K562 (cell line): ENCODE data around the gene ZNF485. TPM values are rescaled to one million over a fixed set of nuclear protein-coding genes. Genes with fewer than 3 reads are reported as not detected.

Source experiments
- ATAC-seq: fragments of 200-7000 bp; cut with Tn5 transposase; 3 replicates; pipeline ENCODE4 v1.9.1; 2020; ENCODE audit warnings: moderate library complexity
- BruUV-seq: library from RNA; stranded (reverse); fragments of 400-500 nt; replicated peaks from 2 replicates; lab custom pipeline; 2021; lab: Mats Ljungman, UMichigan
- CTCF ChIA-PET: fragments of 300-600 bp; formaldehyde crosslinking; extraction: SDS; loops from one replicate; lab custom pipeline; 2021; ENCODE audit warnings: low intra/inter-chr PET ratio; lab: Yijun Ruan, JAX
- POLR2A ChIA-PET: fragments of 300-600, 350-650 bp; sonication (Branson Sonifier 250); formaldehyde crosslinking; extraction: SDS; loops from one replicate; lab custom pipeline; 2021; ENCODE audit warnings: antibody characterized with exemption, inconsistent platforms; lab: Yijun Ruan, JAX
- DNase-seq, 4 experiments: peaks; one replicate each; pipeline versions ENCODE4 v3.0.0 to v3.0.0-alpha.2; 2011 to 2018; ENCODE audit warnings: low spot score in 3 of 4, mixed read lengths in 3 of 4; ENCODE audit errors: extremely low read depth in 1 of 4
- FAIRE-seq: peaks from 2 replicates; lab custom pipeline; 2011; peaks lifted over from hg19 to GRCh38; lab: Jason Lieb, UNC
- H2AFZ ChIP-seq: 2 replicates; pipeline ENCODE4 v1.6.0; 2011; ENCODE audit warnings: low read depth, low read length, control low read depth, inconsistent platforms
- H3K27ac ChIP-seq: fragments of 200-600 bp; 3 replicates; pipeline ENCODE4 v1.8.0; 2011; ENCODE audit warnings: low read depth, mild to moderate bottlenecking, control low read depth, inconsistent platforms, low read length, moderate library complexity, mixed read lengths; ENCODE audit errors: extremely low read depth
- H3K27me3 ChIP-seq, 2 experiments: fragments of 300-600 bp in 1 of 2; 2 replicates in 1 of 2; 3 replicates in 1 of 2; pipeline versions ENCODE4 v1.6.0 to v1.8.0; 2011; ENCODE audit warnings: inconsistent platforms in 2 of 2, low read length in 2 of 2, mild to moderate bottlenecking in 1 of 2, mixed read lengths in 1 of 2, moderate library complexity in 1 of 2; ENCODE audit not compliant: control insufficient read depth in 2 of 2, insufficient read depth in 2 of 2
- H3K36me3 ChIP-seq: fragments of 300-600 bp; 3 replicates; pipeline ENCODE4 v1.8.0; 2011; ENCODE audit warnings: mild to moderate bottlenecking, low read length, inconsistent platforms; ENCODE audit not compliant: control insufficient read depth, insufficient read depth
- H3K4me1 ChIP-seq, 2 experiments: fragments of 200-600 bp in 1 of 2; replicated peaks in 1 of 2; 2 replicates in 1 of 2; 3 replicates in 1 of 2; pipeline versions ENCODE4 v1.5.1 to v1.8.0; 2011; ENCODE audit warnings: inconsistent platforms in 2 of 2, low read length in 2 of 2, mild to moderate bottlenecking in 1 of 2, mixed read lengths in 1 of 2, moderate library complexity in 1 of 2; ENCODE audit not compliant: control insufficient read depth in 2 of 2, insufficient read depth in 2 of 2
- H3K4me2 ChIP-seq: 2 replicates; pipeline ENCODE4 v1.6.1; 2011; ENCODE audit warnings: low read length, control low read depth, inconsistent platforms, mixed read lengths; ENCODE audit not compliant: insufficient read depth
- H3K4me3 ChIP-seq: fragments of 200-600 bp; sonication (generic), shearing (Covaris generic); 2 replicates; pipeline ENCODE4 v1.5.1; 2016; ENCODE audit warnings: control low read depth, inconsistent platforms
- H3K79me2 ChIP-seq: fragments of 200-600 bp; 3 replicates; pipeline ENCODE4 v1.8.0; 2011; ENCODE audit warnings: low read length, inconsistent platforms; ENCODE audit not compliant: control insufficient read depth, insufficient read depth
- H3K9ac ChIP-seq, 2 experiments: 2 replicates each; pipeline versions ENCODE4 v1.6.0 to v1.6.1; 2011; ENCODE audit warnings: low read depth in 2 of 2, low read length in 2 of 2, control low read depth in 1 of 2, inconsistent platforms in 1 of 2, mild to moderate bottlenecking in 1 of 2, mixed read lengths in 1 of 2; ENCODE audit not compliant: insufficient read depth in 1 of 2
- H3K9me1 ChIP-seq: one replicate; pipeline ENCODE4 v1.6.0; 2011; ENCODE audit warnings: inconsistent platforms, mild to moderate bottlenecking, low read length, moderate library complexity; ENCODE audit not compliant: control insufficient read depth, insufficient read depth
- H3K9me3 ChIP-seq: replicated peaks from 2 replicates; pipeline ENCODE4 v1.5.1; 2011; ENCODE audit warnings: low read depth, low read length, inconsistent platforms; ENCODE audit not compliant: control insufficient read depth, insufficient read depth
- H4K20me1 ChIP-seq: replicated peaks from 2 replicates; pipeline ENCODE4 v1.6.1; 2011; ENCODE audit warnings: low read length, inconsistent platforms, mixed read lengths; ENCODE audit not compliant: control insufficient read depth, insufficient read depth
- CBX2 ChIP-seq: fragments of 200-600 bp; sonication (generic); IDR thresholded peaks from one replicate; pipeline ENCODE4 v1.6.1; 2012; ENCODE audit warnings: mild to moderate bottlenecking, low read length, inconsistent platforms; ENCODE audit not compliant: insufficient read depth, poor library complexity, severe bottlenecking
- CCAR2 ChIP-seq: fragments of 200-400 bp; formaldehyde crosslinking; IDR thresholded peaks from 2 replicates; pipeline ENCODE4 v1.6.1; 2017; ENCODE audit warnings: mild to moderate bottlenecking, low read depth, low read length
- FOXA1 ChIP-seq: fragments of 450-650 bp; IDR thresholded peaks from 2 replicates; pipeline ENCODE4 v1.6.1; 2016; ENCODE audit warnings: mild to moderate bottlenecking, borderline replicate concordance
- MAZ ChIP-seq, 2 experiments: fragments of 450-650 bp in 1 of 2; sonication (generic) in 1 of 2; formaldehyde crosslinking; IDR thresholded peaks in 1 of 2; conservative IDR thresholded peaks in 1 of 2; 2 replicates each; pipeline versions ENCODE4 v1.4.0 to v1.5.0; 2020; ENCODE audit warnings: mild to moderate bottlenecking in 1 of 2, missing genetic modification reagents in 1 of 2
- NCOA1 ChIP-seq: fragments of 450-650 bp; IDR thresholded peaks from 2 replicates; pipeline ENCODE4 v1.6.1; 2016; ENCODE audit warnings: low read depth
- NELFE ChIP-seq: IDR thresholded peaks from 2 replicates; pipeline ENCODE4 v1.6.1; 2011; ENCODE audit warnings: mild to moderate bottlenecking; ENCODE audit not compliant: insufficient read depth, insufficient read length
- NRF1 ChIP-seq, 2 experiments: fragments of 450-650 bp; IDR thresholded peaks in 1 of 2; conservative IDR thresholded peaks in 1 of 2; 2 replicates each; pipeline ENCODE4 v1.6.1; 2014; ENCODE audit warnings: mild to moderate bottlenecking in 2 of 2
- PRDM10 ChIP-seq: fragments of 450-650 bp; IDR thresholded peaks from 2 replicates; pipeline ENCODE4 v1.6.1; 2018; ENCODE audit not compliant: partially characterized antibody
- PTRF ChIP-seq: fragments of 450-650 bp; IDR thresholded peaks from 2 replicates; pipeline ENCODE4 v1.6.1; 2016; ENCODE audit warnings: mild to moderate bottlenecking, missing genetic modification characterization, missing compliant biosample characterization
- RBM39 ChIP-seq: fragments of 200-400 bp; formaldehyde crosslinking; optimal IDR thresholded peaks from 2 replicates; pipeline ENCODE3; 2018; ENCODE audit warnings: low read depth, low read length
- RFX1 ChIP-seq: fragments of 450-650 bp; IDR thresholded peaks from 2 replicates; pipeline ENCODE4 v1.6.1; 2016; ENCODE audit warnings: mild to moderate bottlenecking, moderate library complexity
- U2AF1 ChIP-seq: fragments of 200-400 bp; formaldehyde crosslinking; optimal IDR thresholded peaks from 2 replicates; pipeline ENCODE3; 2017; ENCODE audit warnings: mild to moderate bottlenecking, low read depth, low read length, moderate library complexity
- ZBTB5 ChIP-seq: fragments of 450-650 bp; IDR thresholded peaks from 2 replicates; pipeline ENCODE4 v1.6.1; 2017; ENCODE audit warnings: antibody characterized with exemption
- ZFP1 ChIP-seq: fragments of 450-650 bp; formaldehyde crosslinking; IDR thresholded peaks from 2 replicates; pipeline ENCODE4 v1.4.0; 2020; ENCODE audit warnings: mild to moderate bottlenecking, mixed read lengths
- ZNF175 ChIP-seq: fragments of 200-800 bp; sonication (Bioruptor generic); IDR thresholded peaks from 2 replicates; pipeline ENCODE4 v1.6.1; 2016; ENCODE audit warnings: low read depth, mild to moderate bottlenecking, missing genetic modification characterization, missing compliant biosample characterization
- ZNF280A ChIP-seq: fragments of 450-650 bp; IDR thresholded peaks from 2 replicates; pipeline ENCODE4 v1.6.1; 2018; ENCODE audit warnings: mild to moderate bottlenecking, low read depth; ENCODE audit not compliant: partially characterized antibody
- WGBS: fragments of 100-300 bp; shearing (Covaris generic); methylation state at CpG from one replicate; pipeline ENCODE4 v1.1.6; 2016; ENCODE audit warnings: low coverage, mixed read lengths; ENCODE audit not compliant: insufficient coverage; ENCODE audit errors: missing lambda C conversion rate; 5-methylcytosine and 5-hydroxymethylcytosine counted together
- in situ Hi-C: fragments of 300-500 bp; cut with MboI; formaldehyde crosslinking; loops from 4 replicates; pipeline ENCODE4 v1.15.0; 2018; ENCODE audit warnings: inconsistent platforms, mixed read lengths
- intact Hi-C: fragments of 100-400 bp; cut with micrococcal nuclease; formaldehyde crosslinking; loops from 2 replicates; pipeline ENCODE4 v1.14.2; 2022
- polyA plus RNA-seq, 8 experiments: library from polyadenylated mRNA; depleted of rRNA in 4 of 8; stranded (reverse) in 5 of 8; unstranded in 3 of 8; fragments of >200 nt; fragmentation: Nextera tagmentation in 2 of 8; fragmentation: Illumina TruSeq in 1 of 8; extraction: Ambion mirVana in 2 of 8; extraction: Trizol in 1 of 8; gene quantifications; 2 replicates each; pipeline versions ENCODE4 v1.2.1 to v1.2.3, GENCODE V29; 2011 to 2014; ENCODE audit warnings: inconsistent platforms in 1 of 8, missing spikeins in 1 of 8
- total RNA-seq, 7 experiments: library from RNA; depleted of rRNA in 6 of 7; stranded (reverse); fragments of >200 nt in 6 of 7; fragmentation: Illumina TruSeq in 2 of 7; extraction: Trizol in 2 of 7; gene quantifications; 2 replicates each; pipeline versions ENCODE4 v1.2.1 to v1.2.3, GENCODE V29; 2011 to 2021; ENCODE audit warnings: low replicate concordance in 1 of 7

ZNF485 gene
- total and polyA plus RNA-seq, 9 of the 15 experiments (the other 6 are each of a cell fraction or from before 2014, with no cell fraction given), result 8.0 to 18.7 (median 11.9) TPM

GRCh38 chr10:43648095-43648397 is 41.8 kb downstream of the ZNF485 start:
- H3K9me3 ChIP-seq, result peaks cover 24% of the 10 kb centered on the region
- FAIRE-seq (peak; percentile 48), DNase-seq (peak in 1 of 4 experiments; percentile 59), ATAC-seq (no peak)
- H3K27me3 ChIP-seq, result no peaks in the 10 kb centered on the region
- H2AFZ ChIP-seq, result peak overlapping the region; percentile 98
- peak overlapping the region; percentile 70 for H3K27ac ChIP-seq
- H3K9ac ChIP-seq, result peak overlapping the region; percentile 74 to 94
- peak overlapping the region; percentile 90 for H3K4me2 ChIP-seq
- peaks cover 4 to 12% of the 10 kb centered on the region in 2 experiments; a peak in 3 of 5 replicates for H3K4me1 ChIP-seq
- intact Hi-C loops, result loop anchor here (5.0 kb wide), 1 partner anchor 76 kb away; the partner anchor contains the start of gene ZNF239
- peak overlapping the region; percentile 63 for H3K4me3 ChIP-seq
- CTCF ChIA-PET, result no interaction called here
- H3K36me3 ChIP-seq, result peaks cover 30% of the 10 kb centered on the region
- no peaks in the 10 kb centered on the region for H3K9me1 ChIP-seq
- in situ Hi-C loops, result no loop called here
- no TSS peak for BruUV-seq
- no peaks in the 10 kb centered on the region for H3K79me2 ChIP-seq
- 39% methylated on average over 9 of the region's 9 CpGs for WGBS
- POLR2A ChIA-PET, result interaction anchor here (0.6 kb wide), 1 partner anchor 352 kb away, joined by 3 read pairs; no protein-coding TSS in a partner anchor
- H4K20me1 ChIP-seq, result no peaks in the 10 kb centered on the region
- TF ChIP-seq PRDM10 (peak; percentile 78), RFX1 (no peak), CCAR2 (no peak), ZFP1 (no peak), NELFE (no peak), PTRF (no peak), ZNF175 (CRISPR knock-in tag) (no peak), FOXA1 (no peak), NRF1 (conservative IDR thresholded peaks at IDR 0.05 in 1 of 2, IDR thresholded peaks at IDR 0.05 in 1 of 2) (no peak), NCOA1 (no peak), U2AF1 (no peak), CBX2 (no peak), RBM39 (no peak), MAZ (CRISPR knock-in tag; conservative IDR thresholded peaks at IDR 0.05 in 1 of 2, IDR thresholded peaks at IDR 0.05 in 1 of 2) (0 out of 4 replicates have a peak, but pooled peaks of 1 of the 2 experiments have one; percentile 22), ZNF280A (no peak), ZBTB5 (no peak)
